Loucy (cell line): ENCODE results near the gene PCLO.
A peak's percentile ranks its signal among the peaks of the same experiment; 100 is the strongest.

Experiments
- H2AFZ ChIP-seq: fragments of 200-600 bp; sonication (generic); 2 replicates; pipeline ENCODE4 v1.6.0; 2016; ENCODE audit warnings: antibody characterized with exemption, mild to moderate bottlenecking, low read length, moderate library complexity
- H3F3A ChIP-seq: fragments of 200-600 bp; 2 replicates; pipeline ENCODE4 v1.6.0; 2016; ENCODE audit warnings: antibody characterized with exemption, low read depth, mild to moderate bottlenecking
- H3K27me3 ChIP-seq: fragments of 200-600 bp; sonication (generic); 2 replicates; pipeline ENCODE4 v1.6.1; 2014; ENCODE audit warnings: low read length, mild to moderate bottlenecking; ENCODE audit not compliant: insufficient read depth, poor library complexity, severe bottlenecking
- H3K36me3 ChIP-seq: fragments of 200-600 bp; sonication (generic); 2 replicates; pipeline ENCODE4 v1.6.1; 2016; ENCODE audit warnings: low read length; ENCODE audit not compliant: insufficient read depth
- H3K4me1 ChIP-seq: fragments of 200-600 bp; sonication (generic); 2 replicates; pipeline ENCODE4 v1.5.1; 2014; ENCODE audit warnings: low read length, mild to moderate bottlenecking; ENCODE audit not compliant: insufficient read depth, poor library complexity, severe bottlenecking
- H3K4me2 ChIP-seq: fragments of 200-600 bp; sonication (generic); 2 replicates; pipeline ENCODE4 v1.6.0; 2014; ENCODE audit warnings: antibody characterized with exemption, low read length, low read depth, mild to moderate bottlenecking; ENCODE audit not compliant: poor library complexity, severe bottlenecking
- H3K4me3 ChIP-seq: fragments of 200-600 bp; sonication (generic); 2 replicates; pipeline ENCODE4 v1.5.1; 2014; ENCODE audit warnings: low read length, mild to moderate bottlenecking, mixed read lengths; ENCODE audit not compliant: poor library complexity, severe bottlenecking
- H3K79me2 ChIP-seq: fragments of 200-600 bp; sonication (generic); 2 replicates; pipeline ENCODE4 v1.6.1; 2014; ENCODE audit warnings: low read length; ENCODE audit not compliant: insufficient read depth
- H3K9ac ChIP-seq: fragments of 200-600 bp; sonication (generic); 2 replicates; pipeline ENCODE4 v1.6.0; 2014; ENCODE audit warnings: mild to moderate bottlenecking, low read depth, low read length, moderate library complexity; ENCODE audit not compliant: poor library complexity, severe bottlenecking
- H3K9me2 ChIP-seq: fragments of 200-600 bp; sonication (generic); replicated peaks from 2 replicates; pipeline ENCODE4 v1.6.1; 2016; ENCODE audit warnings: low read depth, low read length, mixed read lengths
- H3K9me3 ChIP-seq: fragments of 200-600 bp; sonication (generic); 2 replicates; pipeline ENCODE4 v1.6.1; 2014; ENCODE audit warnings: mild to moderate bottlenecking, antibody characterized with exemption, low read length, low read depth; ENCODE audit not compliant: insufficient read depth
- H4K20me1 ChIP-seq: fragments of 200-600 bp; sonication (generic); 2 replicates; pipeline ENCODE4 v1.6.0; 2014; ENCODE audit warnings: antibody characterized with exemption, low read length, mild to moderate bottlenecking; ENCODE audit not compliant: insufficient read depth, poor library complexity, severe bottlenecking
- CTCF ChIP-seq: fragments of 200-600 bp; sonication (generic); conservative IDR thresholded peaks from 2 replicates; pipeline ENCODE4 v1.5.1; 2014; ENCODE audit warnings: mild to moderate bottlenecking, antibody characterized with exemption, low read length
- EZH2phosphoT487 ChIP-seq: fragments of 200-600 bp; IDR thresholded peaks from 2 replicates; pipeline ENCODE4 v1.6.1; 2018; ENCODE audit warnings: antibody characterized with exemption, mild to moderate bottlenecking, moderate library complexity, borderline replicate concordance

PCLO gene

GRCh38 chr7:82816272-82816671, 346.4 kb downstream of the PCLO start:
- H3K36me3 ChIP-seq: no peaks in the 10 kb centered on the region
- no peaks in the 10 kb centered on the region for H3K27me3 ChIP-seq
- H3K9ac ChIP-seq: no peak overlapping the region
- no peaks in the 10 kb centered on the region for H4K20me1 ChIP-seq
- no peaks in the 10 kb centered on the region for H3K9me3 ChIP-seq
- H3K4me2 ChIP-seq: no peak overlapping the region
- H3K9me2 ChIP-seq: no peaks in the 10 kb centered on the region
- no peaks in the 10 kb centered on the region for H3F3A ChIP-seq
- H3K4me1 ChIP-seq: no peaks in the 10 kb centered on the region
- no peaks in the 10 kb centered on the region for H3K79me2 ChIP-seq
- no peak overlapping the region for H2AFZ ChIP-seq
- peak; percentile 28; the same call in 1 of the 2 replicates for TF ChIP-seq CTCF
- no peak for TF ChIP-seq EZH2phosphoT487
- no peak overlapping the region for H3K4me3 ChIP-seq

GRCh38 chr7:82810558-82811259, 352.0 kb downstream of the PCLO start:
- no peaks in the 10 kb centered on the region for H3K27me3 ChIP-seq
- no peaks in the 10 kb centered on the region for H4K20me1 ChIP-seq
- H3K9me2 ChIP-seq: no peaks in the 10 kb centered on the region
- no peaks in the 10 kb centered on the region for H3K9me3 ChIP-seq
- H3K79me2 ChIP-seq: no peaks in the 10 kb centered on the region
- H3K9ac ChIP-seq: no peak overlapping the region
- H3K36me3 ChIP-seq: no peaks in the 10 kb centered on the region
- no peak overlapping the region for H2AFZ ChIP-seq
- no peak overlapping the region for H3K4me2 ChIP-seq
- no peak overlapping the region for H3K4me3 ChIP-seq
- no peaks in the 10 kb centered on the region for H3K4me1 ChIP-seq
- TF ChIP-seq CTCF (peak; percentile 81), EZH2phosphoT487 (no peak)
- no peaks in the 10 kb centered on the region for H3F3A ChIP-seq

- TF ChIP-seq CTCF: no peak
- no peak for TF ChIP-seq EZH2phosphoT487
- Histone ChIP-seq H4K20me1 (no peaks in the 10 kb centered on the region), H3K4me3 (no peak overlapping the region), H3K4me2 (no peak overlapping the region), H3K27me3 (no peaks in the 10 kb centered on the region), H2AFZ (no peak overlapping the region), H3K36me3 (no peaks in the 10 kb centered on the region), H3K9me3 (no peaks in the 10 kb centered on the region), H3K79me2 (no peaks in the 10 kb centered on the region), H3K9me2 (no peaks in the 10 kb centered on the region), H3F3A (no peaks in the 10 kb centered on the region), H3K4me1 (no peaks in the 10 kb centered on the region), H3K9ac (no peak overlapping the region)
These were observed 354.1 kb downstream of the PCLO start for GRCh38 chr7:82808633-82809032.
